Stimulated activated naive CD4-positive, alpha-beta T cell treated with Interleukin-2 at 50 U/mL for 16 hours (primary cell): Measurements from ENCODE around the gene HBQ1.
"Not testable (repeated sequence)": the region's sequence is repeated elsewhere in the genome, so short reads cannot be mapped to it uniquely, and the experiment has no call there.

Experiments used
- DNase-seq: peaks from one replicate; lab custom pipeline; 2025; lab: John Stamatoyannopoulos, UW

HBQ1 gene

GRCh38 chr16:180101-180675 is at the start of gene HBQ1:
Gene HBQ1, plus strand, starts transcription at chr16:180459. Its CDS starts 28 bp downstream, at chr16:180487.
- DNase-seq, result no peak

DNA sequence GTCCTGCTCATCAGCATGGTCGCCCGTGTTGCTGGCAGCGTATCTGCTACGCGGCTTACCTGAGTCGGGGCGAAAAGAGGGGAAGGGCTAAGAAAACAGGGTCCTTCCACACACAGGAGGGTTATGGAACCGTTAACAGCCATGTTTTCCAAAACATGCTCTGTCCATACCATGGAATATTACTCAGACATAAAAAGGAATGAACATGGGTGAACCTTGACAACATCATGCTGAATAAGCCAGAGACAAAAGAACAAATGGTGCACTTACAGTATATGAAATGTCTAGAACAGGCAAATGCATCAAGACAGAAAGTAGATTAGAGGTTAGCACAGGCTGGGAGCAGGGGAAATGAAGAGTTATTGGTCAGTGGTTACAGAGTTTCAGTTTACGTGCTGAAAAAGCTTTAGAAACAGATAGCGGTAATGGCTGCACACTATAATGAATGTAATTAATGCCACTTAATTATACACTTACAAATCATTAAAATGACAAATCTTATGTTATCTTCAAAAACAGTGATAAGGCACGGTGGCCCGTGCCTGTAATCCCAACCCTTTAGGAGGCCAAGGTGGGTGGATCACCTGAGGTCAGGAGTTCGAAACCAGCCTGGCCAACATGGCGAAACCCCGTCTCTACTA is 49.6 kb upstream of the HBQ1 start:
- no peak for DNase-seq

DNA sequence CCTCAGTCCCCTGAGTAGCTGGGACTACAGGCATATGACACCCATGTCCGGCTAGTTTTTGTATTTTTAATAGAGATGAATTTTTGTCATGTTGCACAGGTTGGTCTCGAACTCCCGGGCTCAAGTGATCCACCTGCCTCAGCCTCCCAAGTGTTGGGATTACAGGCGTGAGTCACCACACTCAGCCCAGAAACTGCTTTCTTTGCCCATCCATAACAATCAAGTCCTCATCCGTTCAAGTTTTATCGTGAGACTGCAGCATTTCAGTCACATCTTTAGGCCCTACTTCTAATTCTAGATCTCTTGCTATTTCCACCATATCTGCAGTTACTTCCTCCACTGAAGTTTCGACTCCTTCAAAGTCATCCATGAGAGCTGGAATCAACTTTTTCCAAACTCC is 48.1 kb upstream of the HBQ1 start:
- DNase-seq, result no peak

- no peak for DNase-seq
These were observed 46.5 kb upstream of the HBQ1 start for GRCh38 chr16:133716-134115.

- DNase-seq, result peak; percentile 30
These were observed 42.2 kb upstream of the HBQ1 start for GRCh38 chr16:138049-138417.

- no peak for DNase-seq
These were observed 39.9 kb upstream of the HBQ1 start for GRCh38 chr16:140175-140857.

DNA sequence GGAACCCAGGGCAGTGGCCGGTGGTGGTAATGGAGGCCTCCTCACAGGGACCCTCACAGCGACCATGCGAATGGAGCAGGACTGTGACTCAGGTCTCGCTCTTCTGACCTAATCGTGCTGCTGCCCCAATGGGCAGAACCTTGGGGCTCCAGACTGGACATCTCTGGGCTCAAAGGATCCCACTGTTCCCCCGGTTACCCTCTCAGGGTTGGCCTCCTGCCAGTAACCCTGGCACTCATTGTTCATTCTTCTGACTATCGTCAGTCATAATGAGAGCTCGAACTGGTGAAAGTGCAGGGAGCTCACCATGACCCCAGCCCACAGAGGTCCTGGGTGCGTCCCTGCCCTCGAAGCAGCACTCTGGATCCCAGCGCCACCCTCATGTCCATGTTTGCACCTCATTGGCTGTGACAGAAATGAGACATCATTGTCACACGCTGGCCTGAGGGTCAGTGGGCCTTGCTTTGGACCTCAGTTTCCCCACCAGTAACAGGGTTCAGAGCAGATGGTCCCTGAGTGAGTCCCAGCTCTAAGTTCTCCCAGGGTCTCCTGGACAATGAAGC is 37.8 kb upstream of the HBQ1 start:
- no peak for DNase-seq

- no peak for DNase-seq
These were observed 37.2 kb upstream of the HBQ1 start for GRCh38 chr16:143047-143446.

DNA sequence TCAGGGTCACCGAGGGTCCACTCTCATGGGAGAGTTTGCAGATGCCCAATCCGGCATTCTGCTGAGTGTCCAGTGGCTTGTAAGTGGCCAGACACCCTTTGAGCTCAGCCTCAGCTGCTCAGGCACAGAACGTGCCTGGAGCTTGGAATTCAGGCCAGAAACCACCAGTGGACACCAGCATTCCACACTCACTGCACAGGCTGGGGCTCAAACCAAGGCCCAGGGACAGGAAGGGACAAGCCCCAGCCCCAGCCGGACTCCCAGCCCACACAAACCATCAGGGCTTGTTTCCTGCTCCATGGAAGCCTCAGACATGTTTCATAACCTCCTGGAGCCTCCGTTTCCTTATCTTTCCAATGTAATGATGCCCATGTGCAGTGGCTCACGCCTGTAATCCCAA is 36.8 kb upstream of the HBQ1 start:
- DNase-seq, result no peak

- no peak for DNase-seq
These were observed 35.4 kb upstream of the HBQ1 start for GRCh38 chr16:144797-145252.

DNA sequence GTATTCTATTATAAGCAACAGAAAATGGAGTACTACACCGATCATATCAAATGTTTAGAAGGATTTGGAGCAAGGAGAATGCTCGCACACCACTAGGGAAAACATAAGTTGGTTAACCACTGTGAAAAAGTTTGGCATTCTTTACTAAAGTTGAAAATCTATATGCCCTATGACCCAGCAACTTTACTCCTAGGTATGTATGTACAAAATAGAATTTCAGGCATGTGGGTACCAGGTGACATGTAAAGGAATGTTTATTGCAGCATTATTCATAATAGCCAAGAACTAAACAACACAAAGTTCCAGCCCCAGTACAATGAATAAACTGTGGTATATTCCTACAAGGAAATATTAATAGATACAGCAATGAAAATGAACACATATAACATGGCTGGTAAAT is 33.6 kb upstream of the HBQ1 start:
- DNase-seq, result no peak

- no peak for DNase-seq
These were observed 31.1 kb upstream of the HBQ1 start for GRCh38 chr16:149024-149660.

DNA sequence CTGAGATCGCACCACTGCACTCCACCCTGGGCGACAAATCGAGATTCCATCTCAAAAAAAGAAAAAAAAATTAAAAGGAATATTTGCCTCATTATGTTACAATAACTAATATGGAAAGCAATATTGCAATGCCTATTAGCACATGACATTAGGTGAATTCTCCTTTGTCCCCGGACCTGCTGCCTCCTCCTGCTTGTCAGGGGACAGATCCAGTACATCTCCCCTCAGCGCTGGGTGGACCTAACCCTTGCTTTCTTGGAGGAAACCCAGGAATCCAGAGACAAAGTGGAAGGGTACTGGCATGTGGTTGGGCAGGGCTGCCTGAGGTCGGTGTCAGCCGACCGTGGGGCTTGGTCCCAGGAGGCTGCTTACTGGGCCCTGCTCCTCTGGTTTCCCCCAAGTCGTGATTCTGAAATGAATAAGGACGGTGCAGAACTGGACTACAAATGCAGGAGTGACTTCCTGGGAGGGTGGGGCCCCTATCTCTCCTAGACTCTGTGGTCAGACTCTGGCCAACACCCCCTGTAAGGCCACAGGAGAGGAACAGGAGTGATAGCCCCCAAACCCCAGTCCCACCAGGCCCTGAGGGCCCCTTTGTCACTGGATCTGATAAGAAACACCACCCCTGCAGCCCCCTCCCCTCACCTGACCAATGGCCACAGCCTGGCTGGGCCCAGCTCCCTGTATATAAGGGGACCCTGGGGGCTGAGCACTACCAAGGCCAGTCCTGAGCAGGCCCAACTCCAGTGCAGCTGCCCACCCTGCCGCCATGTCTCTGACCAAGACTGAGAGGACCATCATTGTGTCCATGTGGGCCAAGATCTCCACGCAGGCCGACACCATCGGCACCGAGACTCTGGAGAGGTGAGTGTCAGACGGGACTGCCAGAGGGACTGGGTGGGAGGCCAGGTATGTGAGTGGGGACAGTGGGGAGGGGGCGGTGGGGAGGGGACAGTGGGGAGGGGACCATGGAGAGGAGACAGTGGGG is 27.8 kb upstream of the HBQ1 start, which contains the start of gene HBZ:
HBZ (plus strand) TSS at position 504 of the 988 bp plus-strand sequence; CDS start at position 770, 266 bp downstream.
- DNase-seq, result no peak

- DNase-seq, result not testable (repeated sequence)
These were observed 27.1 kb upstream of the HBQ1 start for GRCh38 chr16:153129-153521.

DNA sequence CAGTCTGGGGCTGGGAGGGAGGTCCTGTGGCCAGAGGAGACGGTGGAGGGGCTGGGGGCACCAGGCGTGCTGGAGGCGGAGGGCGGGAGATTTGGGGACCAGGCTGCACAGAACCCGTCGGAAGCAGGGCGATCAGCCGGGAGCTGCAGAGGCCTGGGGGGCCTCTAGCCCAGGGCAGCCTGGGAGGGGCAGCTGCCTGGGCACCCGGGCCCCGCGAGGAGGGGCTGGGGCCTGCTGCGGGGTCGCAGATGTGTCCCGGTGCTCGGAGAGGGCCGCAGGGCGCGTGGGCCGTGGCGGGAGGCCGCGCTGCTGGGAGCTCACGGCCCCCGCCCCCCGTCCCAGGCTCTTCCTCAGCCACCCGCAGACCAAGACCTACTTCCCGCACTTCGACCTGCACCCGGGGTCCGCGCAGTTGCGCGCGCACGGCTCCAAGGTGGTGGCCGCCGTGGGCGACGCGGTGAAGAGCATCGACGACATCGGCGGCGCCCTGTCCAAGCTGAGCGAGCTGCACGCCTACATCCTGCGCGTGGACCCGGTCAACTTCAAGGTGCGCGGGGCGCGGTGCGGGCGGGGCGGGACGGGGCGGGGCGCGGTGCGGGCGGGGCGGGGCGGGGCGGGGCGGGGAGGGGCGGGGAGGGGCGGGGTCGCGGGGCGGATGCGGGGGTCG is 26.6 kb upstream of the HBQ1 start:
- not testable (repeated sequence) for DNase-seq

DNA sequence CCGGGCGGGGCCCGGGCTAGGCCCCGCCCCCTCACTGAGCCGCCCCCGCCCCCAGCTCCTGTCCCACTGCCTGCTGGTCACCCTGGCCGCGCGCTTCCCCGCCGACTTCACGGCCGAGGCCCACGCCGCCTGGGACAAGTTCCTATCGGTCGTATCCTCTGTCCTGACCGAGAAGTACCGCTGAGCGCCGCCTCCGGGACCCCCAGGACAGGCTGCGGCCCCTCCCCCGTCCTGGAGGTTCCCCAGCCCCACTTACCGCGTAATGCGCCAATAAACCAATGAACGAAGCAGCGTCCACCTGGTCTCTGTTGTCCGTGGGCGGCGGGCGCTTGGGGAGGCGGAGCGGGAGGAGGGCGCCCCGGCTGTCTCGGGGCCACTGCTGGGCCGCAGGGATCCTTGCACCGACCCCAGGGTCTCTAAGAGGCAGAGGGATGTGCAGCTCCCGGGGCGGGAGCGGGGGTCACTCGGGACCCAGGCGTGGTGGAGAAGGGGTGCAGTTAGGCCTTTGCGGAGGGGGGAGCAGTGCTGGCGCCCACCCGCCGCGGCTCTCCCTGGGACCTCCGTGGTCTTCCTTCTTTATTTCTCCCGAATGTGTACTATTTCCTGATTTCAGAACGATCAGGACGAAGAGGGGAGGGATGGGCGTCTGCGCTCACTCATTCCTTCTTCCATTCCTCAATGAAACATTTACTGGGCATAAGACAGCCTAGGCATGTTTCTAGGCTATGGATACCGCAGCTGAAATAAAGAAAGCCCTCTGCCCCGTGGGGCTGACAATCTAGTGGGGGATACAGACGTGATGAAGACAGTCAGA is 25.8 kb upstream of the HBQ1 start:
- DNase-seq, result no peak

GRCh38 chr16:155031-155398 is 25.2 kb upstream of the HBQ1 start:
- DNase-seq, result no peak

GRCh38 chr16:159136-159849 is 21.0 kb upstream of the HBQ1 start:
- DNase-seq, result no peak

- DNase-seq, result not testable (repeated sequence)
These were observed 20.0 kb upstream of the HBQ1 start for GRCh38 chr16:160242-160641.
